ENCODE measurements around the gene PTCH1. TPM values are rescaled to one million over a fixed set of nuclear protein-coding genes. Genes with fewer than 3 reads are reported as not detected.

The PTCH1 gene
- total RNA-seq: 0.89 and 4.0 TPM in 2 replicates

GRCh38 chr9:95516734-95517558 is at the start of gene PTCH1:
Gene PTCH1 (minus strand): TSS chr9:95516971.

Other genes starting within 250 kb of the PTCH1 start
- 2.4 and 3.6 TPM in 2 replicates for gene FANCC, start 199.3 kb downstream of the PTCH1 start, total RNA-seq

All from smooth muscle cell of the pulmonary artery (primary cell).